MV-4-11 (cell line): ENCODE results near the gene DLG5.

ENCODE experiments used
- DNase-seq: peaks from one replicate; lab custom pipeline; 2025; lab: John Stamatoyannopoulos, UW

DLG5 gene

GRCh38 chr10:77820349-77820748 lies 106.2 kb downstream of the DLG5 start:
- no peak for DNase-seq

GRCh38 chr10:77819210-77820112 lies 107.1 kb downstream of the DLG5 start:
- no peak for DNase-seq

- no peak for DNase-seq
Observed at GRCh38 chr10:77818378-77818777, 108.2 kb downstream of the DLG5 start.

- DNase-seq: no peak
Observed at GRCh38 chr10:77817541-77817940, 109.0 kb downstream of the DLG5 start.

GRCh38 chr10:77816311-77816710 lies 110.2 kb downstream of the DLG5 start:
- no peak for DNase-seq

GRCh38 chr10:77812741-77813140 lies 113.8 kb downstream of the DLG5 start:
- no peak for DNase-seq

- no peak for DNase-seq
Observed at GRCh38 chr10:77811831-77812430, 114.6 kb downstream of the DLG5 start.

GRCh38 chr10:77810446-77811335 lies 115.9 kb downstream of the DLG5 start:
- DNase-seq: no peak

- DNase-seq: no peak
Observed at GRCh38 chr10:77809336-77809735, 117.2 kb downstream of the DLG5 start.

- no peak for DNase-seq
Observed at GRCh38 chr10:77807706-77808105, 118.8 kb downstream of the DLG5 start.

GRCh38 chr10:77806511-77807157 lies 119.9 kb downstream of the DLG5 start:
- DNase-seq: no peak

GRCh38 chr10:77805676-77806075 lies 120.9 kb downstream of the DLG5 start:
- no peak for DNase-seq

GRCh38 chr10:77804371-77804770 lies 122.2 kb downstream of the DLG5 start:
- no peak for DNase-seq

- peak; percentile 29 for DNase-seq
Observed at GRCh38 chr10:77801474-77802161, 124.9 kb downstream of the DLG5 start.

- no peak for DNase-seq
Observed at GRCh38 chr10:77800738-77801266, 125.8 kb downstream of the DLG5 start.

- no peak for DNase-seq
Observed at GRCh38 chr10:77800320-77800719, 126.2 kb downstream of the DLG5 start.

- no peak for DNase-seq
Observed at GRCh38 chr10:77799352-77799751, 127.2 kb downstream of the DLG5 start.

- no peak for DNase-seq
Observed at GRCh38 chr10:77798940-77799339, 127.6 kb downstream of the DLG5 start.

- no peak for DNase-seq
Observed at GRCh38 chr10:77796311-77796915, 130.1 kb downstream of the DLG5 start.

GRCh38 chr10:77795426-77796055 lies 131.0 kb downstream of the DLG5 start:
- no peak for DNase-seq
